Astrocyte (in vitro differentiated cells and primary cell): ENCODE data around the gene DOK6. TPM values are rescaled to one million over a fixed set of nuclear protein-coding genes. Genes with fewer than 3 reads are reported as not detected.

Experiments
- DNase-seq: peaks from one replicate; pipeline ENCODE4 v3.0.0-alpha.2; 2010; ENCODE audit warnings: low read depth
- FAIRE-seq: peaks from 2 replicates; lab custom pipeline; 2011; peaks lifted over from hg19 to GRCh38; lab: Jason Lieb, UNC
- H2AFZ ChIP-seq: 2 replicates; pipeline ENCODE4 v1.6.0; 2012; ENCODE audit warnings: low read depth, low read length, inconsistent platforms
- H3K27ac ChIP-seq: 2 replicates; pipeline ENCODE4 v1.5.1; 2011; ENCODE audit warnings: low read depth, low read length, inconsistent platforms
- H3K27me3 ChIP-seq: 2 replicates; pipeline ENCODE4 v1.6.0; 2011; ENCODE audit warnings: low read length, inconsistent platforms; ENCODE audit not compliant: insufficient read depth
- H3K36me3 ChIP-seq: 2 replicates; pipeline ENCODE4 v1.5.1; 2011; ENCODE audit warnings: low read length, inconsistent platforms; ENCODE audit not compliant: insufficient read depth
- H3K4me1 ChIP-seq: 2 replicates; pipeline ENCODE4 v1.5.1; 2011; ENCODE audit warnings: low read length, inconsistent platforms; ENCODE audit not compliant: insufficient read depth
- H3K4me2 ChIP-seq: 2 replicates; pipeline ENCODE4 v1.6.0; 2012; ENCODE audit warnings: low read length, inconsistent platforms
- H3K4me3 ChIP-seq: 2 replicates; pipeline ENCODE4 v1.5.1; 2011; ENCODE audit warnings: low read depth, mild to moderate bottlenecking, low read length, inconsistent platforms; ENCODE audit not compliant: insufficient read depth
- H3K79me2 ChIP-seq: 2 replicates; pipeline ENCODE4 v1.6.0; 2012; ENCODE audit warnings: mild to moderate bottlenecking, low read length, inconsistent platforms; ENCODE audit not compliant: insufficient read depth
- H3K9ac ChIP-seq: 2 replicates; pipeline ENCODE4 v1.6.0; 2012; ENCODE audit warnings: mild to moderate bottlenecking, low read length, inconsistent platforms
- H3K9me3 ChIP-seq: 2 replicates; pipeline ENCODE4 v1.5.1; 2012; ENCODE audit warnings: low read depth, mild to moderate bottlenecking, low read length, inconsistent platforms; ENCODE audit not compliant: insufficient read depth
- H4K20me1 ChIP-seq: 2 replicates; pipeline ENCODE4 v1.6.0; 2012; ENCODE audit warnings: low read length, inconsistent platforms; ENCODE audit not compliant: insufficient read depth
- H3K27ac Mint-ChIP-seq: one replicate; pipeline ENCODE4 v1.8.0; 2021; ENCODE audit warnings: mild to moderate bottlenecking, mixed read lengths; ENCODE audit not compliant: unreplicated experiment
- H3K27me3 Mint-ChIP-seq: one replicate; pipeline ENCODE4 v1.8.0; 2021; ENCODE audit warnings: low read depth, mixed read lengths; ENCODE audit not compliant: unreplicated experiment
- H3K36me3 Mint-ChIP-seq: one replicate; pipeline ENCODE4 v1.8.0; 2021; ENCODE audit warnings: low read depth, mixed read lengths; ENCODE audit not compliant: unreplicated experiment
- H3K4me1 Mint-ChIP-seq: one replicate; pipeline ENCODE4 v1.8.0; 2021; ENCODE audit warnings: low read depth, mixed read lengths; ENCODE audit not compliant: unreplicated experiment
- H3K4me3 Mint-ChIP-seq: one replicate; pipeline ENCODE4 v1.8.0; 2021; ENCODE audit warnings: mild to moderate bottlenecking, moderate library complexity, mixed read lengths; ENCODE audit not compliant: unreplicated experiment
- H3K9me3 Mint-ChIP-seq: one replicate; pipeline ENCODE4 v1.8.0; 2021; ENCODE audit warnings: mild to moderate bottlenecking, mixed read lengths; ENCODE audit not compliant: unreplicated experiment
- CTCF ChIP-seq: IDR thresholded peaks from 2 replicates; pipeline ENCODE4 v1.5.1; 2011; ENCODE audit warnings: low read depth, mild to moderate bottlenecking, inconsistent platforms, low read length, moderate library complexity; ENCODE audit not compliant: insufficient read depth
- EZH2 ChIP-seq: IDR thresholded peaks from 2 replicates; pipeline ENCODE4 v1.6.1; 2012; ENCODE audit warnings: mild to moderate bottlenecking, low read length, inconsistent platforms; ENCODE audit not compliant: insufficient read depth
- total RNA-seq: library from RNA; stranded (reverse); gene quantifications from 2 replicates; pipeline ENCODE4 v1.2.1, GENCODE V29; 2021

The DOK6 gene
- total RNA-seq, 1 donor from 2014 or later = 2.9 TPM

- Histone ChIP-seq H3K4me3 (no peak overlapping the region), H2AFZ (no peak overlapping the region), H3K27me3 (no peaks in the 10 kb centered on the region), H3K4me1 (no peaks in the 10 kb centered on the region), H3K9ac (no peak overlapping the region), H3K79me2 (no peaks in the 10 kb centered on the region), H3K36me3 (no peaks in the 10 kb centered on the region), H3K27ac (no peak overlapping the region), H3K4me2 (no peak overlapping the region), H4K20me1 (no peaks in the 10 kb centered on the region), H3K9me3 (no peaks in the 10 kb centered on the region)
- no peak overlapping the region for H3K27ac Mint-ChIP-seq
- H3K36me3 Mint-ChIP-seq = no peaks in the 10 kb centered on the region
- DNase-seq (no peak), FAIRE-seq (no peak)
- TF ChIP-seq CTCF = no peak
- no peak for TF ChIP-seq EZH2
- no peaks in the 10 kb centered on the region for H3K4me1 Mint-ChIP-seq
- no peaks in the 10 kb centered on the region for H3K27me3 Mint-ChIP-seq
- no peaks in the 10 kb centered on the region for H3K9me3 Mint-ChIP-seq
- no peak overlapping the region for H3K4me3 Mint-ChIP-seq
Observed at GRCh38 chr18:69556228-69556627, 155.5 kb downstream of the DOK6 start.

GRCh38 chr18:69557282-69557681 lies 156.6 kb downstream of the DOK6 start:
- Histone ChIP-seq H3K79me2 (no peaks in the 10 kb centered on the region), H3K27ac (no peak overlapping the region)
- FAIRE-seq = no peak

More at GRCh38 chr18:69557282-69557681, 156.6 kb downstream of the DOK6 start:
- no peaks in the 10 kb centered on the region for H3K36me3 Mint-ChIP-seq
- Histone ChIP-seq H3K27me3 (no peaks in the 10 kb centered on the region), H3K4me3 (no peak overlapping the region), H3K36me3 (no peaks in the 10 kb centered on the region), H3K9me3 (no peaks in the 10 kb centered on the region), H3K4me2 (no peak overlapping the region), H3K4me1 (no peaks in the 10 kb centered on the region), H2AFZ (peak overlapping the region; percentile 48), H3K9ac (no peak overlapping the region), H4K20me1 (no peaks in the 10 kb centered on the region)
- no peak for DNase-seq
- H3K27ac Mint-ChIP-seq = no peak overlapping the region
- no peak overlapping the region for H3K4me3 Mint-ChIP-seq
- H3K27me3 Mint-ChIP-seq = no peaks in the 10 kb centered on the region
- no peaks in the 10 kb centered on the region for H3K4me1 Mint-ChIP-seq
- H3K9me3 Mint-ChIP-seq = no peaks in the 10 kb centered on the region
- TF ChIP-seq EZH2 (no peak), CTCF (no peak)
